Activated B cell treated with CpG ODN at 0.5 μM for 24 hours (primary cell): ENCODE measurements around the gene DRC7. TPM values are rescaled to one million over a fixed set of nuclear protein-coding genes. Genes with fewer than 3 reads are reported as not detected.

Experiments used
- ATAC-seq: fragments of 200-7000 bp; cut with Tn5 transposase; one replicate; pipeline ENCODE4 v1.10.0; 2021; ENCODE audit warnings: low read depth, mild to moderate bottlenecking, moderate library complexity
- CTCF ChIA-PET: fragments of 350-600 bp; sonication (Branson Sonifier 250); formaldehyde crosslinking; loops from one replicate; lab custom pipeline; 2021; ENCODE audit warnings: antibody characterized with exemption; lab: Charles Lee
- POLR2A ChIA-PET: fragments of 350-600 bp; sonication (Branson Sonifier 250); formaldehyde crosslinking; loops from one replicate; lab custom pipeline; 2021; ENCODE audit warnings: antibody characterized with exemption; lab: Charles Lee
- DNase-seq: peaks from one replicate; pipeline ENCODE4 v3.0.0; 2022
- H3K27ac Mint-ChIP-seq: one replicate; pipeline ENCODE4 v1.8.0; 2020; ENCODE audit warnings: mixed read lengths
- H3K27me3 Mint-ChIP-seq: one replicate; pipeline ENCODE4 v1.8.0; 2021; ENCODE audit warnings: mixed read lengths
- H3K36me3 Mint-ChIP-seq: one replicate; pipeline ENCODE4 v1.8.0; 2021; ENCODE audit warnings: low read depth, mixed read lengths
- H3K4me1 Mint-ChIP-seq: one replicate; pipeline ENCODE4 v1.8.0; 2021; ENCODE audit warnings: mixed read lengths
- H3K4me3 Mint-ChIP-seq: one replicate; pipeline ENCODE4 v1.8.0; 2020; ENCODE audit warnings: mild to moderate bottlenecking, mixed read lengths
- H3K9me3 Mint-ChIP-seq: one replicate; pipeline ENCODE4 v1.8.0; 2020; ENCODE audit warnings: mixed read lengths
- intact Hi-C: fragments of 100-400 bp; cut with micrococcal nuclease; formaldehyde crosslinking; loops from one replicate; pipeline ENCODE4 v1.15.1; 2024
- total RNA-seq: library from RNA; stranded (reverse); gene quantifications from 2 replicates; pipeline ENCODE4 v1.2.3, GENCODE V29; 2022
- TF ChIP-seq, protein P1 (sequence below): fragments of 200-600 bp; IDR thresholded peaks from one replicate; pipeline ENCODE4 v1.8.0; 2022; ENCODE audit warnings: antibody characterized with exemption, mild to moderate bottlenecking

Gene DRC7
- total RNA-seq, 1 donor from 2014 or later = not detected

DNA sequence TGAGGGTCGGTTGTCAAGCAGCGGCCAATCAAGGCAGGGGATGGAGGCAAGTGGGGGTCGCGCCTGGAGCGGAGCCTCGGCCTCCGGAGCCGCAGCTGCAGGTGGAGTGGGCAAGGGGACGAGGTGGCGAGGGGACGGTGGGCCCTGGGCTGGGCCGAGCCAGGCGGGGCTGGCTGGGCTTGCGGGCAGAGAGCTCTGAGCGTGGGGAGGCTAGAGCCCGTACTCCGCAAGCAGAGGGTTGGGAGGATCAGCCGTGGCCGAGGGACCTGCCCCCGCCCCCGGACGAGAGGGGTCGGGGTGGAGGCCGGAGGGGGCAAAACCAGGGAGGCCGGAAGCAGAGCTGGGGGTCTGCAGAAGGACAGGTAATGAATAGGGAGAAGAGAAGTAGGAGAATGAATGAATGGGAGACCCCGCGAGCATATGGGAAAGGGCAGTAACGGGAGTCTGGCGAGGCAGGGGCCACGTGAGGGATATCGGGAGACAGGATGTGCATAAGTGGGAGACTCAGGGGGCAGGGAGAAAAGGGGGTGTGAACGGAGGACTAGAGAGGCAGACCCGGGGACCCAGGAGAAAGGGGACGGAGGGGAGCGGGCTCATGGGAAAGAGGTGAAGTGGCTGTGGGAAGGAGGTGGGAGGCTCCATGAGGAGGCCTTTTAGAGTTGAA is 41.3 kb downstream of the DRC7 start, which contains the start of gene KATNB1:
Gene KATNB1, plus strand, starts transcription at position 16 of the 664 bp plus-strand sequence. CDS start 1,474 bp downstream, outside the sequence.
- H3K9me3 Mint-ChIP-seq = peaks cover 2% of the 10 kb centered on the region
- ChIA-PET POLR2A (interaction anchor here (0.5 to 2.6 kb wide), 14 partner anchors 12 to 894 kb away, joined by 3 to 12 read pairs (median 4); partner anchors contain the start of genes CCDC102A, CFAP20, CIAPIN1 and CNOT1), CTCF (interaction anchor here (0.7 to 1.0 kb wide), 5 partner anchors 16 to 200 kb away, joined by 3 to 4 read pairs (median 3); no protein-coding TSS in a partner anchor)
- ATAC-seq (no peak), DNase-seq (no peak)
- peak within 1 kb of the TSS; percentile 95 for H3K4me3 Mint-ChIP-seq
- peaks cover 11% of the 10 kb centered on the region for H3K36me3 Mint-ChIP-seq
- TF ChIP-seq, protein P1, sequence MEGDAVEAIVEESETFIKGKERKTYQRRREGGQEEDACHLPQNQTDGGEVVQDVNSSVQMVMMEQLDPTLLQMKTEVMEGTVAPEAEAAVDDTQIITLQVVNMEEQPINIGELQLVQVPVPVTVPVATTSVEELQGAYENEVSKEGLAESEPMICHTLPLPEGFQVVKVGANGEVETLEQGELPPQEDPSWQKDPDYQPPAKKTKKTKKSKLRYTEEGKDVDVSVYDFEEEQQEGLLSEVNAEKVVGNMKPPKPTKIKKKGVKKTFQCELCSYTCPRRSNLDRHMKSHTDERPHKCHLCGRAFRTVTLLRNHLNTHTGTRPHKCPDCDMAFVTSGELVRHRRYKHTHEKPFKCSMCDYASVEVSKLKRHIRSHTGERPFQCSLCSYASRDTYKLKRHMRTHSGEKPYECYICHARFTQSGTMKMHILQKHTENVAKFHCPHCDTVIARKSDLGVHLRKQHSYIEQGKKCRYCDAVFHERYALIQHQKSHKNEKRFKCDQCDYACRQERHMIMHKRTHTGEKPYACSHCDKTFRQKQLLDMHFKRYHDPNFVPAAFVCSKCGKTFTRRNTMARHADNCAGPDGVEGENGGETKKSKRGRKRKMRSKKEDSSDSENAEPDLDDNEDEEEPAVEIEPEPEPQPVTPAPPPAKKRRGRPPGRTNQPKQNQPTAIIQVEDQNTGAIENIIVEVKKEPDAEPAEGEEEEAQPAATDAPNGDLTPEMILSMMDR = no peak
- H3K27ac Mint-ChIP-seq = peak within 1 kb of the TSS; percentile 98
- H3K27me3 Mint-ChIP-seq = no peaks in the 10 kb centered on the region
- peaks cover 30% of the 10 kb centered on the region for H3K4me1 Mint-ChIP-seq
- intact Hi-C loops = loop anchor here (1.0 to 10.0 kb wide), 16 partner anchors 21 to 1311 kb away; partner anchors contain the start of genes AMFR, ARL2BP, CCDC102A and CFAP20

GRCh38 chr16:57736419-57737351 is 42.1 kb downstream of the DRC7 start:
- intact Hi-C loops = loop anchor here (5.0 to 10.0 kb wide), 4 partner anchors 89 to 1312 kb away; partner anchors contain the start of gene AMFR
- Mint-ChIP-seq H3K27ac (no peak overlapping the region), H3K4me1 (peaks cover 30% of the 10 kb centered on the region), H3K36me3 (peaks cover 14% of the 10 kb centered on the region), H3K27me3 (no peaks in the 10 kb centered on the region), H3K4me3 (peak overlapping the region; percentile 95), H3K9me3 (peaks cover 2% of the 10 kb centered on the region)
- ChIA-PET CTCF (interaction anchor here (1.0 kb wide), 2 partner anchors 21 to 146 kb away, joined by 3 to 4 read pairs; no protein-coding TSS in a partner anchor), POLR2A (interaction anchor here (0.5 to 2.6 kb wide), 7 partner anchors 46 to 393 kb away, joined by 3 to 12 read pairs (median 7); partner anchors contain the start of genes CCDC102A, CFAP20, CIAPIN1 and COQ9)
- DNase-seq = no peak
- no peak for ATAC-seq
- TF ChIP-seq, protein P1 = no peak

- POLR2A ChIA-PET = no interaction called here
- intact Hi-C loops = loop anchor here (5.0 to 10.0 kb wide), 4 partner anchors 92 to 1314 kb away; partner anchors contain the start of gene AMFR
- Mint-ChIP-seq H3K27me3 (no peaks in the 10 kb centered on the region), H3K27ac (no peak overlapping the region), H3K4me1 (peaks cover 30% of the 10 kb centered on the region), H3K4me3 (no peak overlapping the region), H3K9me3 (no peaks in the 10 kb centered on the region), H3K36me3 (peaks cover 12% of the 10 kb centered on the region)
- TF ChIP-seq, protein P1 = no peak
- no peak for DNase-seq
- no peak for ATAC-seq
- CTCF ChIA-PET = no interaction called here
Measured at GRCh38 chr16:57738844-57739243, 44.2 kb downstream of the DRC7 start.

- Mint-ChIP-seq H3K9me3 (no peaks in the 10 kb centered on the region), H3K27me3 (no peaks in the 10 kb centered on the region), H3K4me1 (peaks cover 25% of the 10 kb centered on the region), H3K4me3 (no peak overlapping the region), H3K27ac (no peak overlapping the region), H3K36me3 (peaks cover 10% of the 10 kb centered on the region)
- DNase-seq = no peak
- CTCF ChIA-PET = no interaction called here
- no peak for ATAC-seq
- TF ChIP-seq, protein P1 = no peak
- intact Hi-C loops = loop anchor here (5.0 to 10.0 kb wide), 4 partner anchors 93 to 1315 kb away; partner anchors contain the start of gene AMFR
- POLR2A ChIA-PET = no interaction called here
Measured at GRCh38 chr16:57739756-57740422, 45.3 kb downstream of the DRC7 start.
